ENCODE measurements around the gene SLC25A51.

The SLC25A51 gene

GRCh38 chr9:37939575-37940095 is 35.7 kb upstream of the SLC25A51 start:
- no peak overlapping the region for H3K4me2 ChIP-seq
- H3K27me3 ChIP-seq (ENCODE audit: insufficient read depth, low read depth) = no peaks in the 10 kb centered on the region
- no peak overlapping the region for H2AFZ ChIP-seq (ENCODE audit: low read depth)
- H3K79me2 ChIP-seq (ENCODE audit: insufficient read depth, low read depth) = no peaks in the 10 kb centered on the region
- H3K36me3 ChIP-seq (ENCODE audit: insufficient read depth) = no peaks in the 10 kb centered on the region
- H3K4me3 ChIP-seq (IDR thresholded peaks at IDR 0.05; ENCODE audit: insufficient read depth, low read depth, low read length) = no peak overlapping the region
- TF ChIP-seq CTCF (conservative IDR thresholded peaks at IDR 0.05; ENCODE audit: low read depth, low read length) = no peak
- H3K27ac ChIP-seq = no peak overlapping the region
- H4K20me1 ChIP-seq (ENCODE audit: insufficient read depth) = no peaks in the 10 kb centered on the region
- H3K9ac ChIP-seq = no peak overlapping the region
- no peaks in the 10 kb centered on the region for H3K4me1 ChIP-seq (ENCODE audit: low read depth, poor library complexity, severe bottlenecking)

GRCh38 chr9:37938121-37938891 is 34.4 kb upstream of the SLC25A51 start:
- no peaks in the 10 kb centered on the region for H3K4me1 ChIP-seq (ENCODE audit: low read depth, poor library complexity, severe bottlenecking)
- no peak overlapping the region for H3K4me3 ChIP-seq (IDR thresholded peaks at IDR 0.05; ENCODE audit: insufficient read depth, low read depth, low read length)
- H4K20me1 ChIP-seq (ENCODE audit: insufficient read depth) = no peaks in the 10 kb centered on the region
- no peak overlapping the region for H2AFZ ChIP-seq (ENCODE audit: low read depth)
- no peak overlapping the region for H3K4me2 ChIP-seq
- no peaks in the 10 kb centered on the region for H3K79me2 ChIP-seq (ENCODE audit: insufficient read depth, low read depth)
- H3K9ac ChIP-seq = no peak overlapping the region
- no peaks in the 10 kb centered on the region for H3K27me3 ChIP-seq (ENCODE audit: insufficient read depth, low read depth)
- H3K36me3 ChIP-seq (ENCODE audit: insufficient read depth) = no peaks in the 10 kb centered on the region
- no peak for TF ChIP-seq CTCF (conservative IDR thresholded peaks at IDR 0.05; ENCODE audit: low read depth, low read length)
- H3K27ac ChIP-seq = no peak overlapping the region

DNA sequence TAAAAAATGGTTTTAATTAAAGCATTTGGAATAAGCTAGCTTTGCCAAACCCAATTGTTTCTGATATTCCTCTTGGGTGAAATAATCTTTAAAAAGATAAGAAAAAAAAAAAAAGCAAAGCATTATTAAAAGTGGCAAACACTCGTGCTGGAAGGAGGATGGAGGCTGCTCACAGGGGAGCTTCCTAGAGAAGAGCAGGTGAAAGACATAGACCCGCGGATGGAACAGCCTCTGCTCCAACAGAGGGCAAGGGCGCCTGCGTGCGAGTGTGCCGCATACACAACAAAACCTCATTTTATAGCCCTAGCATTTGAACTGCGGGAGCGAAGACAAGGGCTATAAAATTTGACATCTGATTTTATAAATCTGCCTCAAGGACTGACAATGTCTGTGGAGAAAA is 33.4 kb upstream of the SLC25A51 start:
- Histone ChIP-seq H3K4me1 (ENCODE audit: low read depth, poor library complexity, severe bottlenecking) (no peaks in the 10 kb centered on the region), H3K27ac (no peak overlapping the region), H3K9ac (no peak overlapping the region), H3K4me2 (no peak overlapping the region), H3K27me3 (ENCODE audit: insufficient read depth, low read depth) (no peaks in the 10 kb centered on the region), H4K20me1 (ENCODE audit: insufficient read depth) (no peaks in the 10 kb centered on the region), H3K79me2 (ENCODE audit: insufficient read depth, low read depth) (no peaks in the 10 kb centered on the region), H3K36me3 (ENCODE audit: insufficient read depth) (no peaks in the 10 kb centered on the region), H3K4me3 (IDR thresholded peaks at IDR 0.05; ENCODE audit: insufficient read depth, low read depth, low read length) (no peak overlapping the region), H2AFZ (ENCODE audit: low read depth) (no peak overlapping the region)
- TF ChIP-seq CTCF (conservative IDR thresholded peaks at IDR 0.05; ENCODE audit: low read depth, low read length) = no peak

- no peaks in the 10 kb centered on the region for H3K4me1 ChIP-seq (ENCODE audit: low read depth, poor library complexity, severe bottlenecking)
- H3K9ac ChIP-seq = no peak overlapping the region
- no peak overlapping the region for H2AFZ ChIP-seq (ENCODE audit: low read depth)
- no peak overlapping the region for H3K4me3 ChIP-seq (IDR thresholded peaks at IDR 0.05; ENCODE audit: insufficient read depth, low read depth, low read length)
- H3K27me3 ChIP-seq (ENCODE audit: insufficient read depth, low read depth) = no peaks in the 10 kb centered on the region
- no peaks in the 10 kb centered on the region for H3K36me3 ChIP-seq (ENCODE audit: insufficient read depth)
- H3K79me2 ChIP-seq (ENCODE audit: insufficient read depth, low read depth) = no peaks in the 10 kb centered on the region
- no peak overlapping the region for H3K4me2 ChIP-seq
- no peak overlapping the region for H3K27ac ChIP-seq
- no peaks in the 10 kb centered on the region for H4K20me1 ChIP-seq (ENCODE audit: insufficient read depth)
- TF ChIP-seq CTCF (conservative IDR thresholded peaks at IDR 0.05; ENCODE audit: low read depth, low read length) = no peak
Measured at GRCh38 chr9:37936965-37937364, 33.0 kb upstream of the SLC25A51 start.

All from KMS-11 (cell line).